HG02588 (cell line): Measurements from ENCODE around the gene SPINK13.
"Not testable (repeated sequence)": the region's sequence is repeated elsewhere in the genome, so short reads cannot be mapped to it uniquely, and the experiment has no call there.

Experiments used
- ATAC-seq: cut with Tn5 transposase; IDR thresholded peaks from one replicate; pipeline ENCODE4 v1.9.1; 2021; ENCODE audit warnings: mild to moderate bottlenecking, moderate library complexity; ENCODE audit not compliant: unreplicated experiment

The SPINK13 gene

DNA sequence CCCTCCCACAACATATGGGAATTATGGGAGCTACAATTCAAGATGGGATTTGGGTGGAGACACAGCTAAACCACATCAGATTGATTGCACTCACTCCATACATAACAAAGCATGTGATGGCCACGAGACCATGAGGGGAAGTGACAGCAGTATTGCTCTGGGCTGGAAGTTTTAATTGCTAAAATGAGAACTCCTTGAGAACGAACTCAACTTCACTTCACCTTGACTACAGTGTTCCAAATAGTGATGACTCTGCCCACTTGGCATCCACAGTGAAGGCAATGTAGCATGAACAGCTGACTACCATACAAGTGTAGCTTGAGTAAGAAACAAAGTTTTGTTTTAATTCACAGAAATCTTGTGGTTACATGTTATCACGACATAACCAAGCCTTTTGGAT, 42.9 kb downstream of the SPINK13 start:
- ATAC-seq = no peak

DNA sequence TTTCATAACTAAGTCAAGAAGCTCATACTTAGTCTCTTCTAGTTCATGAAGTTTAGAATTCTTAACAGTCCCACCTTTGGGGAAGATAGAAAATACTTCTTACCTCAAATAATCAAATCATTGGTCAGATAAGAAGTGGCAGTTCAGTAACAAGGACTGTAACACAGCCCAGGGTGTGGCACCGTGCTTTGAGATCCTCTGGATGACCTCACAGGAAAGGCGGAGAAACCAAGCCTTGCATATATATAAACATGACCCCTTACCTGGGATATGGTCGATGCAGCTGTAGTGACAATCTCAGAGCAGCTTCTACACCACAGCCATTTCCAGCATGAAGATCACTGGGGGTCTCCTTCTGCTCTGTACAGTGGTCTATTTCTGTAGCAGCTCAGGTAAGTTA, 43.6 kb downstream of the SPINK13 start, which contains the start of gene SPINK7:
Gene SPINK7, plus strand, starts transcription at position 271 of the 400 bp plus-strand sequence. Its CDS starts 61 bp downstream, at position 332.
- no peak for ATAC-seq

DNA sequence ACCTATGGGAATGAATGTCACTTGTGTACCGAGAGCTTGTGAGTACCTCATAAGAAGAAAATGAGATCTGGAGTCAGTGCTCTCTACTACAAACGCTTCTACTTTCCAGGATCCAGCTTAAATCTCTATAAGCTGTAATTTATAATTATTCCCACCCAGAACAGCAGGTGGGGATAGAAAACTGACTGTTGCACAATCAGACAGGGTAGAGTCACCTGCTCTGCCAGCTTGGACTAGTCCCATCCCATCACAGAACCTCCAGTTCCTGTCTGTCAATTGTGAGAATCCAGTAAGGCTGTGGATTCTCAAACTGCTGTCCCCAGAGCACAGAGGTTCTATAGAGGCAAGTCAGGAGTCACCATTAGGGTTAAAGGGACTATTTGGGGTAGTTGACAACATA, 45.6 kb downstream of the SPINK13 start:
- ATAC-seq = no peak

DNA sequence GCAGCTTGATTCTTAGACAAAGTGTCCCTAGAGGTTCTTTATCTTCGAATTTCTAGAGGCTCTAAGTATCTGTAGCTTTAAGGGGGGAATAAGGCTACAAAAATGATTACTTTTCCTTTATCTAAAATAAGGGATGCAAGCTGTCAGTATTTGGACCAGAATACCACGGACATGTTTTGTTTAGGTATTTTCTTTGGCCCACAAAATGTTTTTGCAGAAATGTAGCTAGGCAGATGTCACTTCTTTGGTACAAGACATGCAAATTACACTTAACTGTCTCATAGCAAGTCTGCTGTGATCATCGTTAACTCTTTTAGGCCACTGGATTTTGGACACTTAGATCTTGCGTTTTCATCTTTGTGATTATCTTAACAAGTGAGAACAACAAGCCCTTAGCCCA, 46.1 kb downstream of the SPINK13 start:
- no peak for ATAC-seq

- not testable (repeated sequence) for ATAC-seq
Observed at GRCh38 chr5:148320011-148320963, 51.7 kb downstream of the SPINK13 start.

DNA sequence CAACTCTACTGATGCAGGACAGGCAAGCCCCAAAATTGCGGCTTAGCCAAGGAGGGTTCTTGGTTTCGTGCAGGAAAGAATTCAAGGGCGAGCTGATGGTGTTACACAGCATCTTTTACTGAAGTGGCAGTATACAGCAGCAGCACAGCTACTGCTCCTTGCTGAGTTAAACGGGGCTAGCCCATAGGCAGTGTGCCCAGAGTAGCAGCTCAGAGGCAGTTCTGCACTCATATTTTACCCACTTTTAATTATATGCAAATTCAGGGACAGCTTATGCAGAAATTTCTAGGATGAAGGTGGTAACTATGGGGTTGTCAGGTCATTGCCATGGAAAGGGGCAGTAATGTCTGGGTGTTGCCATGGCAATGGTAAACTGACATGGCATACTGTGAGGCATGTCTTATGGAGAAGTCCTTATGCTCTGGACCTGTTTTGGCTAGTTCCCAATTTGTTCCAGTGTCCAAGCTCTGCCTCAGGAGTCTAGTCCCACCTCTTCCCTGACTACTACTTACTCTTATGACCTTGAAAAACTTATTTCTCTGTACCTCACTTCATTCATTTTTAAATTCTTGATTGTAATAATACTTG, 64.8 kb downstream of the SPINK13 start:
- ATAC-seq = no peak

DNA sequence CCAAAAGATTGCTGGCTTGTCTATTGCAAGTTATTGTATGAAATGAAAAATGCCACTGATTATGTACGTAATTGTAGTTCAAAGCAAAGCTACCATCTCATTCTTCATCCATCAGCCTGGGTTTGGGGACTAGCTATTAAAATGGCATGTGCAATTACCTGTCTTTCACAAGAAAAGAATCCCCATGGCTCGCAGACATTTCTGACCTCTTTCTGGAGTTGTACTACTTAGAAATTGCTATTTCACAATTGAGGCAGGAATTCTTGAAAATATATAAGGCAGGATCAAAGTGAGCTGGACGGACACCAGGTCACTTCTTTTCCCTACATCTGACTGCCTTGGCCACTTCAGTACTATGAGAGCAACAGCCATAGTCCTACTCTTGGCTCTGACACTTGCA, 66.7 kb downstream of the SPINK13 start, which contains the start of gene SPINK9:
Gene SPINK9, plus strand, starts transcription at position 301 of the 400 bp plus-strand sequence. Its CDS starts 55 bp downstream, at position 356.
- ATAC-seq = no peak
